Activated CD4-positive, alpha-beta memory T cell treated with anti-CD3 and anti-CD28 coated beads, Interleukin-2, amount 10 ng/mL, durations not matched to agents 7 days and 5 days (primary cell): ENCODE results near the gene FARP2. TPM values are rescaled to one million over a fixed set of nuclear protein-coding genes. Genes with fewer than 3 reads are reported as not detected.
"Not testable (repeated sequence)": the region's sequence is repeated elsewhere in the genome, so short reads cannot be mapped to it uniquely, and the experiment has no call there.

ENCODE experiments used
- CTCF ChIA-PET: fragments of 350-600 bp; sonication (Branson Sonifier 250); formaldehyde crosslinking; loops from one replicate; lab custom pipeline; 2021; ENCODE audit warnings: antibody characterized with exemption, inconsistent platforms; lab: Charles Lee
- POLR2A ChIA-PET: fragments of 350-600 bp; sonication (Branson Sonifier 250); formaldehyde crosslinking; loops from one replicate; lab custom pipeline; 2021; ENCODE audit warnings: antibody characterized with exemption; lab: Charles Lee
- DNase-seq: peaks from one replicate; pipeline ENCODE4 v3.0.0-alpha.2; 2020
- H3K27ac Mint-ChIP-seq: one replicate; pipeline ENCODE4 v1.8.0; 2021; ENCODE audit warnings: mild to moderate bottlenecking, mixed read lengths
- H3K27me3 Mint-ChIP-seq: one replicate; pipeline ENCODE4 v1.8.0; 2021; ENCODE audit warnings: mixed read lengths
- H3K36me3 Mint-ChIP-seq: one replicate; pipeline ENCODE4 v1.8.0; 2021; ENCODE audit warnings: low read depth, mixed read lengths
- H3K4me1 Mint-ChIP-seq: one replicate; pipeline ENCODE4 v1.8.0; 2021; ENCODE audit warnings: mixed read lengths
- H3K4me3 Mint-ChIP-seq: one replicate; pipeline ENCODE4 v1.8.0; 2021; ENCODE audit warnings: mild to moderate bottlenecking, mixed read lengths
- H3K9me3 Mint-ChIP-seq: one replicate; pipeline ENCODE4 v1.8.0; 2021; ENCODE audit warnings: mixed read lengths
- total RNA-seq, 2 experiments: library from RNA; stranded (reverse); gene quantifications; one replicate each; pipeline ENCODE4 v1.2.3, GENCODE V29; 2021

The FARP2 gene
- total RNA-seq, 2 experiments from 2014 or later = 14.1 to 15.0 TPM

- H3K4me3 Mint-ChIP-seq, CTCF ChIA-PET, H3K27ac Mint-ChIP-seq, H3K27me3 Mint-ChIP-seq, POLR2A ChIA-PET, DNase-seq, H3K4me1 Mint-ChIP-seq: not testable (repeated sequence)
- H3K36me3 Mint-ChIP-seq = peaks cover 34% of the 10 kb centered on the region
- H3K9me3 Mint-ChIP-seq = peaks cover 25% of the 10 kb centered on the region
These were observed 67.4 kb downstream of the FARP2 start for GRCh38 chr2:241423489-241423888.

DNA sequence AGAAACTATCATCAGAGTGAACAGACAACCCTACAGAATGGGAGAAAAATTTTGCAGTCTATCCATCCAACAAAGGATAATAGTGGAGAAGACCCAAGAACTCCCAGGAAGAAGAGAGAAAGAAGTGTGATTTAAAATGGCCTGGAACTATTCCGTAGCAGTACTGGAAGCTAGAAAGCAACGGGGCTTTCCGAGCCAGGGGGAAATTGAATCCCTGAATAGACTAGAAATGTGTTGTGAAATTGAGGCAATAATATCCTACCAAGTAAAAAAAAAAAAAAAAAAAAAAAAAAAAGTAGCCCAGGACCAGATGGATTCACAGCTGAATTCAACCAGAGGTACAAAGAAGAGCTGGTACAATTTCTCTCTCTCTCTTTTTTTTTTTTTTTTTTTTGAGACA is 69.3 kb downstream of the FARP2 start:
- H3K9me3 Mint-ChIP-seq = peaks cover 25% of the 10 kb centered on the region
- H3K36me3 Mint-ChIP-seq = peaks cover 29% of the 10 kb centered on the region
- POLR2A ChIA-PET = no interaction called here
- peaks cover 5% of the 10 kb centered on the region for H3K27me3 Mint-ChIP-seq
- DNase-seq = no peak
- H3K4me1 Mint-ChIP-seq = peaks cover 3% of the 10 kb centered on the region
- CTCF ChIA-PET = interaction anchor here (0.7 kb wide), 1 partner anchor 366 kb away, joined by 3 read pairs; no protein-coding TSS in a partner anchor
- H3K27ac Mint-ChIP-seq = no peak overlapping the region
- no peak overlapping the region for H3K4me3 Mint-ChIP-seq

GRCh38 chr2:241430178-241430577 is 74.1 kb downstream of the FARP2 start:
- DNase-seq = no peak
- Mint-ChIP-seq H3K9me3 (no peaks in the 10 kb centered on the region), H3K4me3 (no peak overlapping the region), H3K4me1 (no peaks in the 10 kb centered on the region), H3K36me3 (peaks cover 9% of the 10 kb centered on the region), H3K27ac (no peak overlapping the region), H3K27me3 (no peaks in the 10 kb centered on the region)
- POLR2A ChIA-PET = no interaction called here
- CTCF ChIA-PET = no interaction called here

DNA sequence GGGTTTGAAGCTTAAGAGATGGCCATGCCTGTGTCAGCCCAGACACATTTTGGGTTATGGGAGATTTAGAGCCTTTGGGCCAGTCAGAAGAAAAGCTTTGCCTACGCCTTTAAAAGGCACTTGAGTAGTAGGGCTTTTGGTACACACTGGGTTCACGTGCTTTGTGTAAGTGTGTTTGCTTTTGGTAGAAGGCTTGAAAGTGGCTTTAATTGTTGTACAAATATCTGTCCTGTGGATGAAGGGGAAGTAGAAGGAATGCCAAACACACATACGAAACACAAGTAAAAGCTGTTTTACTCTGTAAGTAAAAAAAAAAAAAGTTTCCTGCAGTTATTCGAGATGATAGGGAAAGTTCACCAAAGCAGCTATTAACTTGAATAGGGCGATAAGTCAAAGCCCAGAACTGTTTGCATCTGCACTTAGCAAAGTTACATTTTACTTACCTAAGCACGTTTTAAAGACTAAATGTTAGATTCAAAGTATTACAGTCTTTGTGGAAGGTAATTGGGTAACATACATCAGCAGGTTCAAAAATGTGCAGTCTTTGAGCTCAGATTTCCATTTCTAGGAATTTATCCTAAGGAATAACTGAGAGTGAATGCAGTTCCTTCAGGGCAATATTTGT is 76.9 kb downstream of the FARP2 start:
- CTCF ChIA-PET = interaction anchor here (0.9 kb wide), 1 partner anchor 11 kb away, joined by 3 read pairs; no protein-coding TSS in a partner anchor

DNA sequence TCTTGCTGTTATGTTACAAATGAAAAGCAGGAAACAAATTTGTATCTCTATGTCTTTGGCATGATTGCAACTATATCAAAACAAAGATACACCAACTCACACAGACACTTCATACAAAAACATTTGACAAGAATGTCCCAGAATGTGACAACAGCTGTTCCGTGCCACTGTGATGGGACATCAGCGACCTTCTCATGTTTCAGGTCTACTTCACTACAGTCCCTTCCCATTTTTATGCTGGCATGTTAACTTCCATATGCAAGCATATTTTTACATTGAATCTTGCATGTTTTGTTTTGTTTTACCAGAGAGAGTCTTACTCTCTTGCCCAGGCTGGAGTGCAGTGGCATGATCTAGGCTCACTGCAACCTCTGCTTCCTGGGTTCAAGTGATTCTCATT is 81.1 kb downstream of the FARP2 start:
- H3K36me3 Mint-ChIP-seq = peaks cover 21% of the 10 kb centered on the region
- H3K4me1 Mint-ChIP-seq = no peaks in the 10 kb centered on the region
- no peak overlapping the region for H3K4me3 Mint-ChIP-seq
- no peaks in the 10 kb centered on the region for H3K9me3 Mint-ChIP-seq
- ChIA-PET CTCF (no interaction called here), POLR2A (no interaction called here)
- no peak for DNase-seq
- H3K27me3 Mint-ChIP-seq = peaks cover 4% of the 10 kb centered on the region
- no peak overlapping the region for H3K27ac Mint-ChIP-seq

More for the DNA sequence above, 76.9 kb downstream of the FARP2 start:
- Mint-ChIP-seq H3K36me3 (peaks cover 10% of the 10 kb centered on the region), H3K27me3 (no peaks in the 10 kb centered on the region), H3K9me3 (no peaks in the 10 kb centered on the region), H3K4me1 (no peaks in the 10 kb centered on the region), H3K27ac (no peak overlapping the region), H3K4me3 (no peak overlapping the region)
- DNase-seq = no peak
- POLR2A ChIA-PET = interaction anchor here (0.7 kb wide), 1 partner anchor 11 kb away, joined by 3 read pairs; no protein-coding TSS in a partner anchor

- peaks cover 17% of the 10 kb centered on the region for H3K27me3 Mint-ChIP-seq
- ChIA-PET POLR2A (no interaction called here), CTCF (no interaction called here)
- peaks cover 34% of the 10 kb centered on the region for H3K4me1 Mint-ChIP-seq
- H3K4me3 Mint-ChIP-seq = no peak overlapping the region
- H3K36me3 Mint-ChIP-seq = peaks cover 25% of the 10 kb centered on the region
- no peak for DNase-seq
- H3K9me3 Mint-ChIP-seq = no peaks in the 10 kb centered on the region
- no peak overlapping the region for H3K27ac Mint-ChIP-seq
These were observed 85.4 kb downstream of the FARP2 start for GRCh38 chr2:241441492-241441891.

DNA sequence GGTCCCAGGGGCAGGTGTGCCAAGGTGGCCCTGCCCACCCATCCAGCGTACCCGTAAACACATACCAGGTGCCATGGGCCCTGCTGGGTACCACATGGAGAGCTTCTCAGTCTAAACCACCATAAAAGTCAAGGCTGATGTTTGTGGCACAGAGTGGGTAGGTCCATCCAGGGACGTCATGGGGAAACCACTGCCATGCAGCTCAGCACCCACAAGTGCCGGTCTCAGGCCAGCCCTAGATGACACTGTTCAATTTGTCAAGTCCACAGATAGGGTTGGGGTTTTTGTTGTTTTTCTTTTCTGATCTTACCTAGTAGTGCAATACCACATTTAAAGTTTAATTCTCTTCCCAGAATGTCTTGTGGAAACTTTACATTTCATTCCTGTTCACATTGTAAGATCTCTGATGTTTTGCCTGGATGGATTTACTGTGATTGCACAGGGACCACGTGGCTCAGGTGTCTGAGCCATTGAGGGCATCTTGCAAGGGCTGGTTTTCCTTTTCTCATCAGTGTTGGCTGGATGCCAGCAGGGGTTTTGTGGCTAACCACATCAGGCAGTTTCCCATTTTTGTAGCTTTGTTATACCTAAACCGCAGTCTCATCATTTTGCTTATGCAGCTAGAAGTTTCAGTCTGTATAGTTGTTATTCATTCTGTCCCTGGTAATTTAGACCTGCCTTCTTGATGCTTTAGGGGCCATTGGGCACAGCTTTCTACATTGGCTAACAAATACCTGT is 87.6 kb downstream of the FARP2 start:
- Mint-ChIP-seq H3K4me1 (peaks cover 34% of the 10 kb centered on the region), H3K4me3 (peak overlapping the region; percentile 5), H3K27ac (peak overlapping the region; percentile 23), H3K27me3 (peaks cover 32% of the 10 kb centered on the region), H3K9me3 (no peaks in the 10 kb centered on the region), H3K36me3 (peaks cover 25% of the 10 kb centered on the region)
- ChIA-PET POLR2A (interaction anchor here (0.8 to 1.5 kb wide), 7 partner anchors 11 to 405 kb away, joined by 3 to 6 read pairs (median 3); partner anchors contain the start of gene HDLBP), CTCF (interaction anchor here (0.6 to 1.5 kb wide), 5 partner anchors 8 to 435 kb away, joined by 3 to 5 read pairs (median 4); no protein-coding TSS in a partner anchor)
- peak; percentile 93 for DNase-seq

GRCh38 chr2:241445426-241445825 is 89.3 kb downstream of the FARP2 start:
- Mint-ChIP-seq H3K4me3 (no peak overlapping the region), H3K27me3 (peaks cover 35% of the 10 kb centered on the region), H3K27ac (no peak overlapping the region), H3K4me1 (peaks cover 34% of the 10 kb centered on the region), H3K9me3 (no peaks in the 10 kb centered on the region), H3K36me3 (peaks cover 22% of the 10 kb centered on the region)
- CTCF ChIA-PET = no interaction called here
- DNase-seq = peak; percentile 46
- POLR2A ChIA-PET = no interaction called here

GRCh38 chr2:241450092-241450491 is 94.0 kb downstream of the FARP2 start:
- Mint-ChIP-seq H3K27me3 (peaks cover 32% of the 10 kb centered on the region), H3K4me1 (peaks cover 11% of the 10 kb centered on the region)
- H3K4me3 Mint-ChIP-seq, POLR2A ChIA-PET, H3K27ac Mint-ChIP-seq, CTCF ChIA-PET, H3K9me3 Mint-ChIP-seq, H3K36me3 Mint-ChIP-seq, DNase-seq: not testable (repeated sequence)

DNA sequence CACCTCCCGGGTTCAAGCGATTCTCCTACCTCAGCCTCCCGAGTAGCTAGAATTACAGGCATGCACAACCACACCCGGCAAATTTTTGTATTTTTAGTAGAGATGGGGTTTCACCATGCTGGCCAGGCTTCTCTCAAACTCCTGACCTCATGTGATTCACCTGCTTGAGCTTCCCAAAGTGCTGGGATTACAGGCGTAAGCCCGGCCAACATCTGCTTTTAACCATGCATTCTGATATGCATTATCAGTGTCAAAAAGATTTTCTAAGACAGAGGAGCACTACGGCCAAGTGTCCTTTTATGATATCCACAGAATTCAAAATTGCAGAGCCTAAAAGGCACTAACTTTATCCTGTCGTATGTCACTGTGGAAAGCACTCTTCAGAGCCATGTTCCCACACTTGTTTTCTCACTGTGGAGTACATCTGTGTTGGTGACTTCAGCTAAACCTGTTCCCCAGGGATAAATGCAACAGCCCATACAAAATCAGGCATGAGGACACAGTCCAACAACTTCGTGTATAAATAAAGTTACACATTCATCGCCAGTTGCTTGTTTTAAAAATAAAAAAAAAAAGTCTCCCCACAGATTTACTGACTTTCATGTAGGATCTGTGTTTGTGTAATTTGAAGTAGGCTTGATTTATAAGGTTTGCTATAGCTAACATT is 95.9 kb downstream of the FARP2 start:
- Mint-ChIP-seq H3K27ac (no peak overlapping the region), H3K4me1 (no peaks in the 10 kb centered on the region), H3K4me3 (no peak overlapping the region), H3K36me3 (peaks cover 3% of the 10 kb centered on the region), H3K27me3 (peaks cover 26% of the 10 kb centered on the region), H3K9me3 (no peaks in the 10 kb centered on the region)
- ChIA-PET CTCF (interaction anchor here (1.2 kb wide), 1 partner anchor 164 kb away, joined by 3 read pairs; no protein-coding TSS in a partner anchor), POLR2A (no interaction called here)
- DNase-seq = no peak

DNA sequence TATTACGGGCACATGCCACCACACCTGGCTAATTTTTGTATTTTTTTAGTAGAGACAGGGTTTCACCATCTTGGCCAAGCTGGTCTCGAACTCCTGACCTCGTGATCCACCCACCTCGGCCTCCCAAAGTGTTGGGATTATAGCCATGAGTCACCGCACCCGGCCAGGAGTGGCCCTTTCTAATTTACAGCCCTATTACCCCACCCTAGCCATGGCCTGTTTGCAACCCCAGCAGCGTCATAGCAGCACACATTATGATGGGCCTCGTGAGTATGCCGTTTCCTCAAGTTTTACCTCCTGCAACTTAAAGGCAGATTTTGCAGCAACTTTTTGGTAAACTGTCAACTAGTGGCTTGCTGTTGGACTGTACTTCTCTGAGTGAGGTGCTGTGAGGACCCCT is 97.8 kb downstream of the FARP2 start:
- peaks cover 12% of the 10 kb centered on the region for H3K27me3 Mint-ChIP-seq
- H3K27ac Mint-ChIP-seq, H3K9me3 Mint-ChIP-seq, H3K4me1 Mint-ChIP-seq, POLR2A ChIA-PET, DNase-seq, H3K36me3 Mint-ChIP-seq, H3K4me3 Mint-ChIP-seq, CTCF ChIA-PET: not testable (repeated sequence)

GRCh38 chr2:241454837-241455485 is 98.9 kb downstream of the FARP2 start:
- ChIA-PET POLR2A (no interaction called here), CTCF (no interaction called here)
- peaks cover 11% of the 10 kb centered on the region for H3K27me3 Mint-ChIP-seq
- H3K36me3 Mint-ChIP-seq = no peaks in the 10 kb centered on the region
- H3K4me1 Mint-ChIP-seq = no peaks in the 10 kb centered on the region
- H3K4me3 Mint-ChIP-seq = no peak overlapping the region
- H3K27ac Mint-ChIP-seq = no peak overlapping the region
- DNase-seq = no peak
- H3K9me3 Mint-ChIP-seq = no peaks in the 10 kb centered on the region

GRCh38 chr2:241456546-241456945 is 100.5 kb downstream of the FARP2 start:
- POLR2A ChIA-PET = no interaction called here
- Mint-ChIP-seq H3K4me1 (no peaks in the 10 kb centered on the region), H3K27me3 (peaks cover 11% of the 10 kb centered on the region), H3K4me3 (no peak overlapping the region), H3K9me3 (no peaks in the 10 kb centered on the region), H3K27ac (no peak overlapping the region), H3K36me3 (no peaks in the 10 kb centered on the region)
- CTCF ChIA-PET = no interaction called here
- no peak for DNase-seq
